Measurements from ENCODE around the gene NREP.

DNA sequence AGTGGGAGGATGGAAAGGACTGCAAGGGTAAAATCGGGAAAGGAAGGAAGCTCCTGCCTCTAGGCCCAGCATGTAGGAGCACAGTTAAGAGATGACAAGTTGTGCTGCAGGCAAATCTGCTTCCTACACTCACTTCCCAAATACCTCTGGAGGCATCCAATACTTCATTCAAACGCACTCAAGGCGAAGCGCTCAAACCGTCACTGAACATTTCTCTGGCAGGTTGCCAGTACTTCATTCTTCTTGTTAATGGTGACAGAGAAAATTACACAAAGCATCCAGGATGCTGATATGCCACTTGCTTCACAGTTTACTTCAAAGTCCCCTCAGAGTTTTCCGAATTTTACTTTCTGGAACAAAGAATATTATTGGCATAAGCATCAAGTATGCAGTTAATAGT lies 59.8 kb downstream of the NREP start:
- TF ChIP-seq, protein P1, sequence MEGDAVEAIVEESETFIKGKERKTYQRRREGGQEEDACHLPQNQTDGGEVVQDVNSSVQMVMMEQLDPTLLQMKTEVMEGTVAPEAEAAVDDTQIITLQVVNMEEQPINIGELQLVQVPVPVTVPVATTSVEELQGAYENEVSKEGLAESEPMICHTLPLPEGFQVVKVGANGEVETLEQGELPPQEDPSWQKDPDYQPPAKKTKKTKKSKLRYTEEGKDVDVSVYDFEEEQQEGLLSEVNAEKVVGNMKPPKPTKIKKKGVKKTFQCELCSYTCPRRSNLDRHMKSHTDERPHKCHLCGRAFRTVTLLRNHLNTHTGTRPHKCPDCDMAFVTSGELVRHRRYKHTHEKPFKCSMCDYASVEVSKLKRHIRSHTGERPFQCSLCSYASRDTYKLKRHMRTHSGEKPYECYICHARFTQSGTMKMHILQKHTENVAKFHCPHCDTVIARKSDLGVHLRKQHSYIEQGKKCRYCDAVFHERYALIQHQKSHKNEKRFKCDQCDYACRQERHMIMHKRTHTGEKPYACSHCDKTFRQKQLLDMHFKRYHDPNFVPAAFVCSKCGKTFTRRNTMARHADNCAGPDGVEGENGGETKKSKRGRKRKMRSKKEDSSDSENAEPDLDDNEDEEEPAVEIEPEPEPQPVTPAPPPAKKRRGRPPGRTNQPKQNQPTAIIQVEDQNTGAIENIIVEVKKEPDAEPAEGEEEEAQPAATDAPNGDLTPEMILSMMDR (IDR thresholded peaks at IDR 0.05) = no peak
- no peak for TF ChIP-seq POLR2AphosphoS5 (IDR thresholded peaks at IDR 0.05; ENCODE audit: insufficient read depth in 1 of 2, low read depth in 1 of 2)
